ENCODE results near the gene DMRTB1. TPM values are rescaled to one million over a fixed set of nuclear protein-coding genes. Genes with fewer than 3 reads are reported as not detected.

Gene DMRTB1
- total RNA-seq (not detected), polyA plus RNA-seq (not detected), total RNA-seq (0 to 0.09 (median 0) reads per million in 6 experiments)

DNA sequence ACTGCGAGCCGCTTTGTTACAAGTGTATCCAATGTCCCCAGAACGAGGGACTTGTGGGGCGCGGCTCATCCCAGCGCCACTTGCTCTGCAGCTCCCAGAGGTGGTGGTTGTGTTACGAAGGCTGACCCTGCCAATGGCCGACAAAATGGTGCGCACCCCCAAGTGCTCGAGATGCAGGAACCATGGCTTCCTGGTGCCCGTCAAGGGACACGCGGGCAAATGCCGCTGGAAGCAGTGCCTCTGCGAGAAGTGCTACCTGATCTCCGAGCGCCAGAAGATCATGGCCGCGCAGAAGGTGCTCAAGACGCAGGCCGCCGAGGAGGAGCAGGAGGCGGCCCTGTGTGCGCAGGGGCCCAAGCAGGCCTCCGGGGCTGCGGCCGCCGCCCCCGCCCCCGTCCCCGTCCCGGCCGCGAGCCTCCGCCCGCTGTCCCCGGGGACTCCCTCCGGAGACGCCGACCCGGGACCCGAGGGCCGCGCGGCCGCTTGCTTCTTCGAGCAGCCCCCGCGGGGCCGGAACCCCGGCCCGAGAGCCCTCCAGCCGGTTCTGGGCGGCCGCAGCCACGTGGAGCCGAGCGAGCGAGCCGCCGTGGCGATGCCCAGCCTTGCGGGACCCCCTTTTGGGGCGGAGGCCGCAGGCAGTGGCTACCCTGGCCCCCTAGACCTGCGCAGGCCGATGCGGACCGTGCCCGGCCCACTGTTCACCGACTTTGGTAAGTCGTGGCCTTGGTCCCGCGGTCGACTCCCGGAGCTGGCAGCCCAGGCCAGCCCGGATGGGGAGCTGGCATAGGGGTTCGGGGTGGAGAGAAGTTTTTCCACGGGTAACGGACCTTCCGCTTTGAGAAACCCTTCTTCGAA is at the start of gene DMRTB1:
Gene DMRTB1, plus strand, starts transcription at position 79 of the 855 bp plus-strand sequence. Its CDS starts 55 bp downstream, at position 134.
- POLR2A ChIA-PET, result no interaction called here
- no peak within 1 kb of the TSS for H3K4me3 Mint-ChIP-seq
- H3K4me1 Mint-ChIP-seq, result no peaks in the 10 kb centered on the region
- no peaks in the 10 kb centered on the region for H3K9me3 Mint-ChIP-seq
- ATAC-seq, result no peak
- no peaks in the 10 kb centered on the region for H3K36me3 Mint-ChIP-seq
- H3K27me3 Mint-ChIP-seq, result peaks cover 0 to 2% (median 0%) of the 10 kb centered on the region in 5 donors
- DNase-seq, result no peak
- H3K27ac Mint-ChIP-seq, result no peak within 1 kb of the TSS

DNA sequence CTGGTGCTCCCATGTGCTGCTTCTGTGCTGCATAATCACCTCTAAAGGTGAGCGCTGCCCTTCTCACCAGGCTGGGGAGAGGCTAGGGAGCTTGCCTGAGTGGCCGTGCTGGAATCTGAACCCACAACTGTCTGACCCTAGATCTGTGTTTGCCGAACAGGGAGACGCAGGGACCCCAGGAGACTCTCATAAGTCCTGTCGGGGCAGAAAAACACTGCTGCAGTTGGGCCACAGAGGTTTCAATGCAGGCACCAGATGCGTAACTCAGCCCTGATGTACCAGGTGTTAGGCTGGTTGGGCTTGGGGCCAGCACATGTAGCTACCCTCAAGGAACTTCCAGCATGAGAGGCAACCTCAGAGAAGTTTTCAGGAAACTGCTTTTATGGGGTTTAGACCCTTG is 49.5 kb upstream of the DMRTB1 start:
- no peaks in the 10 kb centered on the region for H3K36me3 Mint-ChIP-seq
- H3K27me3 Mint-ChIP-seq, result no peaks in the 10 kb centered on the region
- H3K4me3 Mint-ChIP-seq, result no peak overlapping the region
- no peak for ATAC-seq
- peak overlapping the region in 6 of 10 donors; percentile 43 to 91 (median 76) for H3K27ac Mint-ChIP-seq
- H3K9me3 Mint-ChIP-seq, result no peaks in the 10 kb centered on the region
- H3K4me1 Mint-ChIP-seq, result peaks cover 19 to 51% (median 50%) of the 10 kb centered on the region in 4 donors
- DNase-seq, result no peak
- POLR2A ChIA-PET, result no interaction called here

DNA sequence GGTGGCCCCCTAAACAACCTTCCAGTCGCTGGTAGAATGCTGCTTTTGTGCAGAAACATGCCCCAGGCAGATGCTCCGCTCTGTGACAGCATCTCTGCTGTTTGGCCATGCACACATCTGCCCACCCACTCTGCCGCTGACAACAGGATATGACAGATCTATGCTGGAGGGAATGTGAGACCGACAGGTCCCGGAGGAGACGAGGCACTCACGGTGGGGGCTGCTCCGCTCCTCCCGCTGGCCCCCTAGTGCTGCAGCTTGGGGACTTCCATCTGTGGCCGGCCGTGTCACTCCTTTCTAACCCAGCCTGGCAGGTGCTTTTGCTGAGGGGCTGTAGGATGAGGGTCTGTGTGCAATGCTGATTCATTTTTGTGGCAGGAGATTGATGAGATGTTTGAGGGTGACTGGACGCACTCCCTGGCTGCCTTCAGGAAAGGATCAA is 49.1 kb upstream of the DMRTB1 start:
- peak overlapping the region in 3 of 10 donors; percentile 5 to 43 (median 36) for H3K4me3 Mint-ChIP-seq
- H3K27me3 Mint-ChIP-seq, result no peaks in the 10 kb centered on the region
- ATAC-seq (no peak), DNase-seq (peak in 2 of 10 donors; percentile 22 to 49)
- H3K4me1 Mint-ChIP-seq, result peaks cover 19 to 55% (median 51%) of the 10 kb centered on the region in 4 donors
- POLR2A ChIA-PET, result no interaction called here
- no peaks in the 10 kb centered on the region for H3K36me3 Mint-ChIP-seq
- no peaks in the 10 kb centered on the region for H3K9me3 Mint-ChIP-seq
- peak overlapping the region in 8 of 10 donors; percentile 22 to 96 (median 72) for H3K27ac Mint-ChIP-seq

DNA sequence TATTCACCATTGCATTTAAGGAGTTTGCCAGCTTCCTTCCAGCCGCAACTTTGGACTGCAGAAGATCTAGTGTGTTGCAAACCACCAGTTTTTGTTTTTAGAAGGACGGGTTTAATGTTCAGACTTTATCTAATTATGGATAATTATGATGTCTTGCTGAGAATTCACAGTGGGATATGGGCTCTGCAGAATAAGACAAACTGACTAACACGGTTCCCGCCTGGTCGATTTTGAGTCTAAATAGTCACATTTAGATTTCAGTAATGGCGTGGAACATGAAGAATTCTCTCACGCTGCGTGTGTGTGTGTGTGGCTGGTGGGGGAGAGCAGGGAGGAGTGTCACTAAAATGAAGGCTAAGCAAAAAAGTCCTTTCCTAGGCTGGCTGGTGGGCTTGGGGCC is 48.5 kb upstream of the DMRTB1 start:
- Mint-ChIP-seq H3K4me1 (peaks cover 19 to 58% (median 51%) of the 10 kb centered on the region in 4 donors), H3K36me3 (no peaks in the 10 kb centered on the region), H3K27ac (peak overlapping the region in 7 of 10 donors; percentile 35 to 96 (median 89)), H3K27me3 (no peaks in the 10 kb centered on the region), H3K4me3 (peak overlapping the region in 1 of 10 donors; percentile 14), H3K9me3 (no peaks in the 10 kb centered on the region)
- DNase-seq (no peak), ATAC-seq (no peak)
- POLR2A ChIA-PET, result no interaction called here

DNA sequence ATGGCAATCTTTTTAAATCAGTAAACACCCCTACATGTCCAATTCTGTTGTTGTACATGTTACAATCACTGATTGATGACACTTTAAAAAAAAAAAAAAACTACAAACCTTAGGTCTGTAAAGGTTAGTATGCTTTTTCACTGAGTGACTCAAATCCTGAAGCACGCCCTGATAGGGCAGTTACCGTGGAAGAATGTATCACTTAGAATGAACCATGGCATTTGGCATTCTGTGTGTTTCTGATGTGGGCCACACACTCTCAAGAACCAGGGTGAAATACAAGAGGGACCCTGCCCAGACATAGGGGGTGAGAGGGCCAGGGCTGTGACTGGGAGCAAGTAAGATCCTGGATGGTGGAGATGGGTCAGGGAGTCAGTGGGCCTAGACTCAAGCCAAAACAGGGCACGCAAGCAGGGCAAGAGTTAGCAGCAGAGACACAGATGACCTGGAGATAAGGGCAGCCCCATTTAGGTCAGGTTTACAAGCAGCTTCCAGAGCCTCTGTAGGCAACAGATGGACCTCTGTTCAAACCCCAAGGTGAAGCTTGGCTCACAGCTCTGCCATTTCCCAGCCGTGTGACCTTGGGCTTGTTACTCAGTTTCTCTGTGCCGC is 47.6 kb upstream of the DMRTB1 start:
- H3K27ac Mint-ChIP-seq, result peak overlapping the region; percentile 75 to 96 (median 90)
- POLR2A ChIA-PET, result no interaction called here
- no peaks in the 10 kb centered on the region for H3K9me3 Mint-ChIP-seq
- no peaks in the 10 kb centered on the region for H3K36me3 Mint-ChIP-seq
- DNase-seq (no peak), ATAC-seq (no peak)
- no peaks in the 10 kb centered on the region for H3K27me3 Mint-ChIP-seq
- peak overlapping the region in 4 of 10 donors; percentile 24 to 52 (median 30) for H3K4me3 Mint-ChIP-seq
- peaks cover 19 to 58% (median 51%) of the 10 kb centered on the region in 4 donors for H3K4me1 Mint-ChIP-seq

DNA sequence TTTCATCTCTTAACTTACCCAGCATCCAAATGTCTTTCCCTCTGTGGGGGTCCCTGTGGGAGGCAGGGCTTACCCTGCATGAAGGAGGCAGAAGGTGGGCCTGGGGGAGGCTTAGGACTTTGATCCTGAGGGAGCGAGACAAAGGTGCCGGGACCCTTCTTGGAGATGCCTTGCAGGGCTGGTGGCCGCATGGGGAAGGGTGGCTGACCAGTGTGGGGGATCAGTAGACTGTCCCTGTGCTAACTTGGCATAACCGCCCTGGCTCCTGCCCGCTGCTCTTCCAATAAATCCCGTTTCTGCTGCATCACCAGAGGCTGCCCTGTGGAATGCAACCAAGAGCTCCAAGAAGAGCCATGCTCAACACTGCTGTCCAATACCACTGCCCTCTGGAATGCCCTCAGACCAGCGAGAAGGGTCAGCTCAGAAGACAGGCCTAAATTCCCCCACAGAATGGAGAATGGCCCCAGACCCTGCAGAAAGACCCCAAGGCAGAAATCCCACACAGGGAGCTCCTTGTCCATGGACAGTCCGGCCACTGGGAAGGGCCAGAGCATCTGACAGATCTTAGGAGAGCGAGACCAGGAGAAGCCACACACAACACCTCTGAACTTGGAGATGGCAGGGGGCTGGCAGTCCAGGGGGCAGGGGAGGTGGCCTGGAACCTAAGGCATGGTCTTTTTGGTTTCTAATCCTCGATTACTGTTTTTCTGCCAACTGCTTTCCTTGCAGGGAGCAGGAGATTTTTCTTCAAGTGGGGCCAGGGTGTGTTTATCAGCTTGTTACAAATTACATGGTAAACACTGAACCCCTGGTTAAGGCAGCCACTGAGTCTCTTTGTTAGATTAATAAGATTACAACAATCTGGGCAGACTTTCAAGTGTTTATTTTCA is 46.7 kb upstream of the DMRTB1 start:
- Mint-ChIP-seq H3K4me1 (peaks cover 19 to 58% (median 52%) of the 10 kb centered on the region in 4 donors), H3K36me3 (no peaks in the 10 kb centered on the region), H3K9me3 (no peaks in the 10 kb centered on the region), H3K27me3 (peaks cover 0 to 3% (median 0%) of the 10 kb centered on the region in 5 donors), H3K4me3 (peak overlapping the region in 8 of 10 donors; percentile 33 to 86 (median 66)), H3K27ac (peak overlapping the region; percentile 90 to 98 (median 93))
- POLR2A ChIA-PET, result interaction anchor here (0.5 to 1.7 kb wide), 5 partner anchors 20 to 692 kb away, joined by 3 to 9 read pairs (median 4); no protein-coding TSS in a partner anchor
- ATAC-seq, result no peak
- no peak for DNase-seq

DNA sequence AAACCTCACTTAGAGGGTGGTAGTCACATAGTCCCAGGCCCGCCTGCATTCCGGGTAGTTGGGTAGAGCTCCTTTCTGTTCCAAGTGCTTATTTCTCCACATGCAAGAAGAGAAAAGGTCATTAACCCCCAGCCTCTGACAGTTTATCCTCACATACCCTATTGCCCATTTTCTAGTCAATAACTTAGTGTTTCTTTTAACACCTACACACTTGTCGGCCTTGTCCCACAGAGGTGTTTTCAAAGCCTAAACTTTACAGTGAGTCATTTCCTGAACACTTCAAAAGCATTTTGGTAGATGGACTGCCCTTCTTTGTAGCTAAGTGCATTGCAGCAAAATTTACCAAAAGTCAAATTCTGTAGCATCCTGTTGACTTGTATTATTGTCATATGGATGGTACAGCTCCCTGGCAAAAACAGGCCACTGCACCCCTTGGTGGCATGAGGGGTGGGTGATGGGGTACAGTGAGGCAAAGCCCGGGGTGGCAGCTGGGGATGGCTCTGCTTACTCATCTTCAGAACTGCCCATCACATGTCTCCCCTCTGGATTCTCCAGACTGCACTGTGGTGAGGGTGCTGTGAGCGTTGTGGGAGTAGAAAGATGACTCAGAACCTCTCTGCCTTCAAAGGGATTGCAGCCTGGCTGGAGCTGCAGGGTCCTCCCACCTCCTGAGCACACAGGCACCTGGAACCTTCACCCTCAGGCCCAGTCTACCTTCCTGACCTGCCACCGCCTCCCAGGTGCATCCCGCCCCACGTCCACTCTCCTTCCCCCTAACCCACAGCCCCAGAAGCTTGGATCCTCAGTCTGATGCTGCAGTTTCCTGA is 45.8 kb upstream of the DMRTB1 start:
- ATAC-seq, result peak; percentile 84 to 90
- Mint-ChIP-seq H3K4me3 (peak overlapping the region in 9 of 10 donors; percentile 52 to 86 (median 65)), H3K9me3 (no peaks in the 10 kb centered on the region), H3K27me3 (peaks cover 0 to 3% (median 0%) of the 10 kb centered on the region in 5 donors), H3K27ac (peak overlapping the region; percentile 90 to 98 (median 93)), H3K36me3 (no peaks in the 10 kb centered on the region), H3K4me1 (peaks cover 17 to 55% (median 49%) of the 10 kb centered on the region in 4 donors)
- peak in 6 of 10 donors; percentile 21 to 54 (median 46) for DNase-seq
- POLR2A ChIA-PET, result interaction anchor here (0.5 to 1.7 kb wide), 6 partner anchors 19 to 693 kb away, joined by 3 to 9 read pairs (median 4); partner anchors contain the start of gene LRP8

DNA sequence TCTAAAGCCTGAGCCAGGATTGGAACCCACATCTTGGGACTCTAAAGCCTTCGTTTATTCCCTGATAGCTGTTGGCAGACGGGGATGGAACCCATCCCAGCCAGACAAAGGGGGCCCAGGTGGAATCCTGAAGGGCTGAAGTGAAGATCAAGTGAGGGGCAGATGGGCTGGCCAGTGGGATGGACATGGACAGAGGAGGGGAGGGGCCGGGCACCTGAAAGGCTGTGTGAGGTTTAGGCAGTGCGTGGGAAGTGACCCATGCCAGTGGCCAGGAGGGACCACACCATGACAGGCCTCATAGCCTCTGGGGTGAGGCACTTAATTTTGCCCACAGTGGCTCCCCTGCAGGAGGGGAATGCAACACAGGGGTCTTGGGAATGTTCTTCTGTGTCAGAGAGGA is 44.6 kb upstream of the DMRTB1 start:
- POLR2A ChIA-PET, result interaction anchor here (0.8 to 1.4 kb wide), 2 partner anchors 11 to 87 kb away, joined by 3 read pairs; partner anchors contain the start of gene LRP8
- no peak for ATAC-seq
- Mint-ChIP-seq H3K27ac (peak overlapping the region in 9 of 10 donors; percentile 31 to 98 (median 71)), H3K4me3 (no peak overlapping the region), H3K27me3 (peaks cover 0 to 5% (median 0%) of the 10 kb centered on the region in 5 donors), H3K9me3 (no peaks in the 10 kb centered on the region), H3K36me3 (no peaks in the 10 kb centered on the region), H3K4me1 (peaks cover 17 to 52% (median 46%) of the 10 kb centered on the region in 4 donors)
- no peak for DNase-seq

DNA sequence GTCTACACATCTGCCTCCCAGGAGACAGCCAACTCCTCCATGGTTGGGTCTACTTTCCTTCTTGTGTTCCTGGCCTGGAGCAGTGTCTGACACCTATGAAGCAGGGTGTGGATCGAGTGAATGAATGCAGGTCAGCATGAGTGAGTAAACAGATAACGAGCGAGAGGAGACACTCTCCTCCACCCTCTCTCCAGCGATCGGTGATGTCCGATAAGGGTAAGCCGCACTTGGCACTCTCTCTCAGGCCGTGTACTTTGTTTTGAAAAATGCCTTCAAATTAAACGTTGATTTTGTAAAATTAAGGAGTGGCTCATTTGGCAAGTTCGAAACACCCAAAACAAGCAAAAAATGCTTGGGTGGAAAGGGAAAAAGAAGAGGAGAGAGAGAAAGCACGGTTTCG is 43.8 kb upstream of the DMRTB1 start:
- H3K4me3 Mint-ChIP-seq, result no peak overlapping the region
- POLR2A ChIA-PET, result interaction anchor here (0.8 kb wide), 1 partner anchor 12 kb away, joined by 3 read pairs; no protein-coding TSS in a partner anchor
- peaks cover 0 to 2% (median 0%) of the 10 kb centered on the region in 9 donors for H3K9me3 Mint-ChIP-seq
- H3K4me1 Mint-ChIP-seq, result peaks cover 17 to 46% (median 39%) of the 10 kb centered on the region in 4 donors
- H3K27me3 Mint-ChIP-seq, result peaks cover 0 to 5% (median 0%) of the 10 kb centered on the region in 5 donors
- peak overlapping the region in 6 of 10 donors; percentile 31 to 90 (median 70) for H3K27ac Mint-ChIP-seq
- no peaks in the 10 kb centered on the region for H3K36me3 Mint-ChIP-seq
- ATAC-seq (no peak), DNase-seq (no peak)

DNA sequence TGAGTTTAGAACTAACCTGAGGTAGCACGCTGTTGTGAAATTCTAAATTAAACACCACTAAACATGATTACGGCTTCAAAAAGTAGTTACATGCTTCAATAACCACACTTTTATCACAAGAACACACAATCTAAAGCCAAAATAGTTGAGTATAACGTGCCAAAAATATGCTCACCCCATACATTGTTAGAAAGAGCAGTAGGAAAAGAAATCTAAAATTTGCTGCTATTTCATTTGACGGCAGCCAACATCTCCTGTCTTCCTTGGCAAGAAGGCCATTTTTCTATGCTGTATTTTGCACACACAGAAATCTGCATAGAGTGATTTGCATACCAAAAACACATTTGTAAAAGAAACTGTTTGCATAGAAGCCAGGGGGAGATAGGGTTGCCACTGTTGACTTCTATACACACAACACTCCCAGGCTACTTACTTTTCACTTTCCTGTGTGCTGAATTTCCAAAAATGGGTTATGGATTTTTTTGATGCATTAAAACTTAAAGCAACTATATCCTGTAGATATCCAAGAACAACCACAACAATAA is 42.9 kb upstream of the DMRTB1 start:
- peaks cover 0 to 6% (median 2%) of the 10 kb centered on the region in 9 donors for H3K9me3 Mint-ChIP-seq
- POLR2A ChIA-PET, result no interaction called here
- H3K27me3 Mint-ChIP-seq, result peaks cover 0 to 5% (median 0%) of the 10 kb centered on the region in 5 donors
- peaks cover 0 to 3% (median 2%) of the 10 kb centered on the region in 3 donors for H3K36me3 Mint-ChIP-seq
- no peak overlapping the region for H3K4me3 Mint-ChIP-seq
- H3K4me1 Mint-ChIP-seq, result peaks cover 17 to 39% (median 35%) of the 10 kb centered on the region in 4 donors
- DNase-seq (no peak), ATAC-seq (no peak)
- H3K27ac Mint-ChIP-seq, result peak overlapping the region in 2 of 10 donors; percentile 31 to 90

DNA sequence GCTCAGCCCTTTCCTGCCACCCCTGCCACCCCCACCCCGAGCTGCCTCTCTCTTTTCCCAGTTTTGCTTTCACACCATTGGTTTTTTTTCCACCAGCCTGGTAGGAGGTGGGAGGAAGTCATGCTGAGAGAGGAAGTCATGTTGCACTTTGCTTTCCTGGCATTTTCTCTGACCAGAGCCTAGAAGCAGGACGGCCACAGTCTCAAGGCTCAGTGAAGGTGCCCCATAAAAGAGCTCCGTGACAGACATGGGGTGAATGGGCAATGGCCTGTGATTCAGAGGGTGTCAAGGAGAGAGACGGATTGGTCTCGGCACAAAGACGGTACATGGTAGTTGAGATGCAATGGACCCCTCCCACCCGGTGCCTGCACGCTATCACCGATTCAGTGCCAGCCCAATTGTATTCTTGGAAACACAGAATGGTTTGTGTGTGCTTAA is 42.1 kb upstream of the DMRTB1 start:
- peaks cover 15 to 33% (median 28%) of the 10 kb centered on the region in 4 donors for H3K4me1 Mint-ChIP-seq
- no peak for DNase-seq
- H3K9me3 Mint-ChIP-seq, result peaks cover 0 to 12% (median 3%) of the 10 kb centered on the region in 9 donors
- H3K36me3 Mint-ChIP-seq, result peaks cover 0 to 8% (median 5%) of the 10 kb centered on the region in 3 donors
- no peak for ATAC-seq
- H3K27ac Mint-ChIP-seq, result peak overlapping the region in 3 of 10 donors; percentile 11 to 56 (median 18)
- no peak overlapping the region for H3K4me3 Mint-ChIP-seq
- POLR2A ChIA-PET, result no interaction called here
- peaks cover 0 to 5% (median 0%) of the 10 kb centered on the region in 5 donors for H3K27me3 Mint-ChIP-seq
